Stimulated activated CD8-positive, alpha-beta memory T cell treated with anti-CD3 and anti-CD28 coated beads, Interleukin-12 subunit alpha, Interleukin-12 subunit beta, amount 100 ng/mL, for 24 hours (primary cell): Measurements from ENCODE around the gene NT5DC3.

Source experiments
- DNase-seq: peaks from one replicate; pipeline ENCODE4 v3.0.0-alpha.2; 2020; ENCODE audit errors: extremely low read depth

The NT5DC3 gene

DNA sequence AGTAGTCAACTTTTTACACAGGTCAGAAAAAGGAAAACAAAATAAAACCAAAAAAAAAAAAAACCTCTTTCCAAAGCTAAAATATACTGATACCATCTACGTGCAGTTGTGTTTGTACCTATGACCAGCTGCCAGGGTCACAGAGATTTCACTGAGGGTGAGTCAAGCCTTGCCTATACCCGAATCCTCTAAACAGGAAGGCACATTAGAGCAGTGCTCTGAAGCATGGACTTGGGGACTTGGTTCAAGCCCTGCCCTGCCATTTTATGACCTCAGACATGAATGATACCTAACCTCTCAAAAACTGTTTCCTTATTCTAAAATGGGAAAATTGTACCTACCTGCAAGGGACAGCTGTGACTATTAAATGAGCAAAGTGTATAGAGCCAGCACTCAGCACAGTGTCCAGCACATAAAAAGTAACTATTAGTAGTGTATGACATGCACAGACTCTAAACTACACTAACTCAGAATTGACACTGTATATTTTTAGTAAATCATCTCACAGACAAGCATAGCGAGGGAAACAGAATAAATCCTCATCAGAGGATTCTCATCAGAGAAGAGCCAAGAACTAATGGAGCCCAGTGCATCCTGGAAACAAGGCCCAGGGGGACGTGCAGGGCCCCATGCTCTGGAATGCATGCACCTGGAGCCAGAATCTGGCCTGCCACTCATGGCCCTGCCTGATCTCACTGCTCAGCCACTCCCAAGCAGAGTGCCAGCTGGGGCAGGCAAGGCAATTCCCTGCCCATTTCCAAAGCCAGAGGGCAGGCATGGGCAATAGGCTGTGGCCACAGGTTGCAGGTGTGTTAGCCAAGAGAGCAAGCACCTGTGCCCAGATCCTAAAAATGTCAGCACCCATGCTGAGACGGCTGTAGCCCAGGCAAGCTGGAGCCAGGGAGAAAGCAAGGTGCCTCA is 57.0 kb downstream of the NT5DC3 start:
- no peak for DNase-seq

- DNase-seq, result no peak
These were observed 58.6 kb downstream of the NT5DC3 start for GRCh38 chr12:103782399-103782798.

DNA sequence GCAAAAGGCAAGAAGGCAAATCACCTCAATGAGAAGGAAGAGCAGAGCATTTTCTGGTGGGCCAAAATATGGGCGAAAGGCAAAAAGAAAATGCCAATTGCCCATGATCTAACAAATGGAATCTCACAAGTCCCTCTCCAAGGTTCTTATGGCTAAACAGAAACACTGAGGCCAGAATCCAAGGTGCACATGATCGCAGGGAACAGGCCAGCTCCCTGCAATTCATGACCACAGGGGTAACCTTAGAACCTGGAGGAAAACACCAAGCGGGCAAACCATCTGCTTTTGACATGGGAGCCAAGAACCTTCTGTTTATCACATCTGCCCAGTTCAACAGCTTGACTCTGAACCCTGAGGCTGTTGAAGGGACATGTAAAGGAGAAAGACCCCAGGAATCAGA is 60.0 kb downstream of the NT5DC3 start:
- DNase-seq, result no peak

- no peak for DNase-seq
These were observed 61.0 kb downstream of the NT5DC3 start for GRCh38 chr12:103780093-103780440.

DNA sequence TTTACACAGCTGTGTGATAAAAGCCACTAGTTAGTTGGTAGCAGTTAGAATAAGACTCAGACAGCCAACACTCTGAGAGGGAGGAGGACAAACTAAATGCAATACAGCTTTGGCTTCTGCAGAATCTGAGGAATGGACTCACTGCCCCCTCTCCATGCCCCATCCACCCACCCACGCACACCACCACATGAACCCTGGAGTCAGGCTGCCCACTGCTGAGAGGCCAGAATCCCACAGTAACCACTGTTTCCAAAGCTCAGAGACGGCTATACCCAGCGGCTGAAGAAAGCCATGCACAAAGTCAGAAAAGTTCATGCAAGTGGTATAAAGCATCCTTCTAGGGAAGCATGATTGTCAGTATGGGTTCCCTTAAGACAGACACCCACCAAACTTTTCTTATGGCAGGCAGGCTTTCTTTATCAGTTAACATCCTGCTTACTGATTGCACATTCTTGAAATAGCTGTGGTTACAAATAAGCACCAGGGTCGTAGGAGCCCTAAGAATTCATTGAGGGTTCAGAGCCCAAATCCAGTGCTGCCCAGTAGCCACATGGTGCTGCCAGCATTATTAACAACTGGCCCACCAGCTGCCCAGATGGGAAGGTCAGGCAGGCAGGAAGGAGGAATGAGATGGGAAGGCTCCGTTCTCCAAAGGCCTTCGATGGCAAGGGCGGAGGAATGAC is 61.5 kb downstream of the NT5DC3 start:
- DNase-seq, result no peak

DNA sequence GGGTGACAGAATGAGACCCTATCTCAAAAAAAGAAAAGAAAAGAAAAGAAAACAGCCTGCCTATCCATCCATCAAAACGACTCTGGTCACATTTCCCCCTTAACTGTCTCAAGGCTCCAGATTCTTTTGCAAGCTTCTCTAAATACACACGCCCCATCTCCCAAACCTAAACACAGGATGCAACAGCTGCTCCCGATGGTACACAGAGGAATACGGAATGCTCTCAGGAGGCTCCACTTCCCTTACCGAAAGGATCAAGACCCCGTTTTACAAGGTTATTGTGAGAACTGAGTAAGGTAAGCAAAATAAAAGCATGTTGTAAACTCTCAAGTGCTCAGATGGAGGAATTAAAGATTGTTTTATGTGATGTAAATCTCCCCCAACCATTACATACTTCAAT is 62.3 kb downstream of the NT5DC3 start:
- DNase-seq, result no peak

DNA sequence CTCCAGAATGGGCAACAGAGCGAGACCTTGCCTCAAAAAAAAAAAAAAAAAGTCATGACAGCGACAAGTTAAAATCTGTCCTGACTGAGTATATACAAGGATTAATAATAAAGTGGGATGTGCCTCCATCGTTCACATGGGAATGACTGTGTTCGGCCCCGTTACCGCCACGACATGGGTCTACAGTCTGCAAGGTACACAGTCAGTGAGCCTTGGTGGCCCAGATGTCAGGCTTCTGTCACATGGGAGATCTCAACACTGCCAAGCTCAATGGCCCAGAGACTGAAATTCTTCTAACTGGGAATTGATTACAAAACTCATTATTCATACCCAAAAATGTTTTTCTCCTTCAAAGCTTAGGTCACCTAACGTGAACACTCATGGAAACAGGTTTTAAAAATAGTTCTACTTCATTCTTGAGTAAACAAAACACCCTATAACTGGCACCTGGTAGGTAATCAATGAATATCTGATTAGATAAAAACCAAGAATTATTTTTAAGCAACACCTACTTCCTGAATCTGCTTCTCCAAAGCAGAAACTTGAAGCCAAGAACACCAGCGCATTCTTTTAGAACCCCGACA is 66.0 kb downstream of the NT5DC3 start:
- DNase-seq, result no peak

DNA sequence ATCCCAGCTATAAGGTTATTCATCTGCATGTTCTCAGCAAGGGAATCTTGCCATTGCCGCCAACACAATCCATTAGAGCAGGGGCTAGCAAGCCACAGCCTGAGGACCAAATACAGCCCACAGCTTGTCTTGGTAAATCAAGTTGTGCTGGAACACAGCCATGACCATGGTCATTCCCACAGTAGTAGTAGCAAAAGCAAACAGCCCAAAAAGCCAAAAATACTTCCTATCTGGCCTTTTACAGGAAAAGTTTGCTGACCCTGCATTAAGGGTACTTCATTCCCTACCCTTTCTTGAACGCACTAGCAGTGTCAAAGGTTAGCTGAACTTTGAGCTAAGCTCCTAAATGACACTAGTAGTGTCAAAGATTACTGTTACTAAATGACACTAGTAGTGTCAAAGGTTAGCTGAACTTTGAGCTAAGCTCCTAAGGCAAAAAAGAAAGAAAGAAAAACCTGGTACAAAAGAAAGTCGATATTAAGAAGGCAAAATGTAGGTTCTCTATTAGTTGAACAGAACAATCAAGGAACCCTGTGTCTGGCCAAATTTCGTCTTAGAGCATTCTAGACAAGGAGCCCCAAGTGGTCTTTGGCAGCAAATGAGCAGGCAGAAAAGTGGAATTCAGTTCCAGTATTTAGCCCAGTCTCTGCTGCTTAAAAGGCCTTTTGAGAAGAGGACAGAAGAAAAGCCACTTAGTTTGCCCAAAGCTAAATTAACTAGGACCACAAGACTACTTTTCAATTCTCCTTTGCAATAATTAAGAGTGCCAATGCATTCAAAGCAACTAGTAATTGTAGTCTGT is 67.7 kb downstream of the NT5DC3 start:
- no peak for DNase-seq

DNA sequence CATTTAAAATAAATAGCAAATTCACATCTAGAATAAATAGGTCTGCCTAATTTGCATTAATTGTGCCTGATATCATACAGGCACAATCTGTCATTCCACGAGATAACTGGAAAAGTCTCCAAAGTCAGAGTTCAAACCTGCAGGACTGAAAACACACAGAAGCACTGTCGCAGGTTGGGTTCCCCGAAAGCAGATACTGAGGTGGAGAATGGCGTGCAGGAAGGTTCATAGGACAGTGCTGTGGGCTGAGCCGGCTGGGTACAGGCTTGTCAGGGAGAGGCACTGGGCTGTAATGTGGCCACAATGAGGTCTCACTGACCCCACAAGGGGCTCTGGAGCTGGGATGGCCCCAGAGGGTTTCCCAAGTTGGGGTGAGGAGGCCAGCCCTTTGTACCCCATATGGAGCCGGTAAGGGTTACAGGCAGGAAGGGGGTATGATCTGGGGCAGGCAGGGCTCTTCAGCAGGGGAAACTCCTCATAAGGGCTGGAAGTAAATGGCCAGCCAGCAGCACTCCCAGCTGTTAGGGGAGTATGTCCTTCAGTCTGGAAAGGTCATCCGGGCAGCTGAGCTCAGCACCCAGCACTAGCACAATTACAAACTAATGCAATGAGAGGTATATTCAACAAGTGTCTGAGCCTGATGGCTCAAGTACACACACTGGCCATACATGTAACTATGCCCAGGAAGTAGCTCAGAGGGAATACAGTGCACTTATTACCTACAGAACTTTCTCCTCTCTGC is 68.5 kb downstream of the NT5DC3 start:
- DNase-seq, result no peak

DNA sequence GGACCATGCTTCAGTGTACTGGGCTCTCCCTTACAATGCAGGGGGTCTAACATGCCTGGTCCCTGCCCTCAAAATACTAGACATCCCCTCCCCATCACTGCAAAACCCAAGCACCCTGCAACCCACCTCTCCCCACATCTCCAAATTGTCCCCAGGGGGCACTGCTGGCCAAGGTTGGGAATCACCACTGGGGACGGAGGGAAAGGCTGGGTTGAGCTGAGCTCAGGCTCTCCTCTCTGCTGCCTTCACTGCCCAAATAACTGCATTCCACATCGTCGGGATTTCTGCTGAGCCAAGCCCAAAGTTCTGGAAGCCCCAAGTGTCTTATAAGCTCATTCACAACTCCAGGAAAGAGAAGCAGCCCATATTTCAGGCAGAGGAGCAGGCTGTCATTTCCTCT is 69.6 kb downstream of the NT5DC3 start:
- DNase-seq, result no peak

- no peak for DNase-seq
These were observed 71.6 kb downstream of the NT5DC3 start for GRCh38 chr12:103769240-103769945.

- no peak for DNase-seq
These were observed 72.4 kb downstream of the NT5DC3 start for GRCh38 chr12:103768467-103769123.

- DNase-seq, result no peak
These were observed 75.0 kb downstream of the NT5DC3 start for GRCh38 chr12:103766028-103766427.

DNA sequence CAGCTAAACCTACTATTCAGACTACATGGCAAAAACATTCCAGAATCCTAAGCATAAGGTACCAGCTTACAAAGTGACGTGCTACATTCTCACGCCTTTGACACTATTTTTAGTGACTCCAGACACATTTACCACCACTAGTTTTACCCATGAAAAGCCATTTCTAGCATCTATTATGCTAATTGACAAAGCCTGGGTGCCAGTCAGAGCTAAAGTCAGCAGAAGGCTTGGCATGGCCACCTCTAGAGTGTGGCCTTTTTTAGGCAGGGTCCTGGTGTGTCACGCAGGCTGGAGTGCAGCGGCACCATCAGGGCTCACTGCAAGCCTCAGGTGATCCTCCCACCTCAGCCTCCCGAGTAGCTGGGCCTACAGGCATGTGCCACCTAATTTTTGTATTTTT is 75.7 kb downstream of the NT5DC3 start:
- DNase-seq, result no peak

DNA sequence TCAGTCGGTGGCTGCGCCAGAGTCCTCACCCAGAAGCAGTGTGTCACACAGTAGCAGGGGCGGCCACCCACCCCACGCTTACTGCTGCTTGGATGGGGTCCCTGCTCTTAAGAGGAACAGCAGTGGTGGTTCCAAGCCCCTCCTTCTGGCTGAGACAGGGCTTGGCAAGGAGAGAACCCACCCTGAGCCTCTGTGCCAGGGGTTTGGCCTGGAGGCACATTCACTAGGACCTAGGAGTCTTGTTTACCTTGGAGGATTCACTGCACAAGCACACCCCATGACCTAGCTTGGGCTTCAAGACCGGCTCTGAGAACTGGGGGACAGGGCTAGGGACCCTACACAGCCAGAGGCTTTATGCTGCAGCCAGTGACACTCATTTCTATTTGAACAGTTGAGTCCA is 78.6 kb downstream of the NT5DC3 start:
- no peak for DNase-seq

DNA sequence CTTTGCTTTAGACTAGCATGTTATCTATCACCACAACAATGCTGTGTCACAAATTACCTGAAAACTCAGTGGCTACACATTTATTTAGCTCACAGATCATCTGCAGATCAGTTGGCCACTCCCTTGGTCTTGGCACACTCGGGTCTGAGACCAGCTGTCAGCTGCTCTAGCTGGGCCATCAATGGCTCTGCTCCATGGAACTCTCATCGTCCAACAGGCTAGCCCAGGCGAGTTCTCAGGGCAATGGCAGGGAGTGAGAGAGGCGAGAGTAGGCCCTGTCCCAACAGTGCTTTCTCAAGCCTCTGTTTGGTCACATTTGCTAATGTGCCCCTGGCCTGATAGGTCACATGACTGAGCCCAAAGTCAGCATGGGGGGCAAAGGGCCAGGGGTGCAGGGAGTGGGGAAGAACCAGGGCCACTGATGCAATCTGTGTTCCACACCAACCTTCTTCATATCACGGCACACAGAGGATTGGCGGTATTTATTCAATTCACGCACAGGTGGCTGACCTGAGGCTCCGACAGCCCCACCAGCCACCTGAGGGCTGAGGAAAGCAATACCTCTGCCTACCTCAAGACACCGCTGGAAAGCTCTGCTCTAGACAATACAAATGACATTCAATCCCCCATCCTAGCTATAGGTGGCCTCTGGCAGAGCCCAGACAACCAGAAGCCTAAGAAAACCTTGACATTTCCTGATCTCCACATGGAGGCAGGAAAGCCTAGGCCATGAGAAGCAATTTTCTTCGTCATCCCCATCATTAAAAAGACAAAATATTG is 82.5 kb downstream of the NT5DC3 start:
- no peak for DNase-seq

GRCh38 chr12:103757248-103757647 is 83.8 kb downstream of the NT5DC3 start:
- DNase-seq, result no peak

GRCh38 chr12:103756443-103756842 is 84.6 kb downstream of the NT5DC3 start:
- no peak for DNase-seq

DNA sequence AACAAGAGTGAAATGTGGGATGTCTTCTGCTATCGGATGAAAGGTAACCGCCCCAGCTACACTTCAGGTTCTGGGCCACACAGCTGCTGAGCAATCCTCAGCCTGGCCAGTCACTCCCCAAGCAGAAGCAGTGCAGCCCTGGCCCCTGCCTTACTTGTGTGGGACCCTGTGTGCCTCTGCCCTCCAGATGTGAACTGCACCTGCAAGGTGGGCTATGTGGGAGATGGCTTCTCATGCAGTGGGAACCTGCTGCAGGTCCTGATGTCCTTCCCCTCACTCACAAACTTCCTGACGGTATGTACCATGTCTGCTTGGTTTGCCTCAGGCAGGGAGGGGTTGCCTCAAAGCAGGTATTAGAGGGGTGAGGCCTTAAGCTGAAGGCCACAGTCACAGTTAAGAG is 85.6 kb downstream of the NT5DC3 start:
- DNase-seq, result no peak
